Type B pancreatic cell (in vitro differentiated cells): ENCODE results near the gene CHST15. TPM values are rescaled to one million over a fixed set of nuclear protein-coding genes. Genes with fewer than 3 reads are reported as not detected.

Source experiments
- DNase-seq: peaks from one replicate; pipeline ENCODE4 v3.0.0; 2021; ENCODE audit warnings: mixed read lengths; ENCODE audit not compliant: unreplicated experiment; ENCODE audit errors: extremely low spot score
- H3K27ac Mint-ChIP-seq: 2 replicates; pipeline ENCODE4 v1.8.0; 2021; ENCODE audit warnings: mild to moderate bottlenecking, mixed read lengths
- H3K27me3 Mint-ChIP-seq: 2 replicates; pipeline ENCODE4 v1.8.0; 2021; ENCODE audit warnings: mixed read lengths
- H3K36me3 Mint-ChIP-seq: 2 replicates; pipeline ENCODE4 v1.8.0; 2021; ENCODE audit warnings: mixed read lengths
- H3K4me1 Mint-ChIP-seq: one replicate; pipeline ENCODE4 v1.8.0; 2021; ENCODE audit warnings: mixed read lengths; ENCODE audit not compliant: unreplicated experiment
- H3K4me3 Mint-ChIP-seq: 2 replicates; pipeline ENCODE4 v1.8.0; 2021; ENCODE audit warnings: mild to moderate bottlenecking, mixed read lengths
- H3K9me3 Mint-ChIP-seq: 2 replicates; pipeline ENCODE4 v1.8.0; 2021; ENCODE audit warnings: mixed read lengths
- CTCF ChIP-seq: fragments of 200-600 bp; sonication (generic); conservative IDR thresholded peaks from 2 replicates; pipeline ENCODE4 v1.5.0; 2021; ENCODE audit warnings: antibody characterized with exemption, mild to moderate bottlenecking
- total RNA-seq: library from RNA; stranded (reverse); gene quantifications from 2 replicates; pipeline ENCODE4 v1.2.1, GENCODE V29; 2021; ENCODE audit warnings: low replicate concordance

Gene CHST15
- total RNA-seq, 1 donor from 2014 or later: 22.9 TPM

- no peaks in the 10 kb centered on the region for H3K36me3 Mint-ChIP-seq
- H3K4me1 Mint-ChIP-seq: no peaks in the 10 kb centered on the region
- H3K9me3 Mint-ChIP-seq: peaks cover 6% of the 10 kb centered on the region
- DNase-seq: no peak
- TF ChIP-seq CTCF: no peak
- no peak overlapping the region for H3K4me3 Mint-ChIP-seq
- H3K27me3 Mint-ChIP-seq: peaks cover 4% of the 10 kb centered on the region
- H3K27ac Mint-ChIP-seq: no peak overlapping the region
Observed at GRCh38 chr10:124138195-124138882, 44.9 kb upstream of the CHST15 start.

GRCh38 chr10:124134251-124134893 is 41.0 kb upstream of the CHST15 start:
- Mint-ChIP-seq H3K36me3 (no peaks in the 10 kb centered on the region), H3K9me3 (peaks cover 6% of the 10 kb centered on the region), H3K27ac (no peak overlapping the region), H3K27me3 (peaks cover 4% of the 10 kb centered on the region), H3K4me3 (no peak overlapping the region), H3K4me1 (peaks cover 9% of the 10 kb centered on the region)
- no peak for DNase-seq
- no peak for TF ChIP-seq CTCF

- Mint-ChIP-seq H3K9me3 (no peaks in the 10 kb centered on the region), H3K4me1 (peaks cover 9% of the 10 kb centered on the region), H3K36me3 (no peaks in the 10 kb centered on the region), H3K27ac (no peak overlapping the region), H3K4me3 (no peak overlapping the region), H3K27me3 (no peaks in the 10 kb centered on the region)
- no peak for TF ChIP-seq CTCF
- no peak for DNase-seq
Observed at GRCh38 chr10:124132876-124133275, 39.5 kb upstream of the CHST15 start.

GRCh38 chr10:124132306-124132705 is 38.9 kb upstream of the CHST15 start:
- no peaks in the 10 kb centered on the region for H3K9me3 Mint-ChIP-seq
- DNase-seq: no peak
- no peak overlapping the region for H3K4me3 Mint-ChIP-seq
- H3K4me1 Mint-ChIP-seq: peaks cover 12% of the 10 kb centered on the region
- H3K27ac Mint-ChIP-seq: no peak overlapping the region
- H3K27me3 Mint-ChIP-seq: no peaks in the 10 kb centered on the region
- TF ChIP-seq CTCF: no peak
- H3K36me3 Mint-ChIP-seq: no peaks in the 10 kb centered on the region

GRCh38 chr10:124131172-124131571 is 37.8 kb upstream of the CHST15 start:
- no peak for TF ChIP-seq CTCF
- Mint-ChIP-seq H3K4me1 (peaks cover 14% of the 10 kb centered on the region), H3K9me3 (no peaks in the 10 kb centered on the region), H3K27ac (no peak overlapping the region), H3K36me3 (no peaks in the 10 kb centered on the region), H3K4me3 (no peak overlapping the region), H3K27me3 (no peaks in the 10 kb centered on the region)
- no peak for DNase-seq
